Pons (tissue), 1 donor: Measurements from ENCODE around the gene MDFI.

Experiments
- DNase-seq: peaks from one replicate; pipeline ENCODE4 v3.0.0-alpha.2; 2016; ENCODE audit warnings: low spot score

The MDFI gene

GRCh38 chr6:41651246-41651961 is 13.1 kb downstream of the MDFI start:
- DNase-seq, result no peak

GRCh38 chr6:41651962-41652657 is 13.8 kb downstream of the MDFI start:
- DNase-seq, result no peak

GRCh38 chr6:41652866-41653652 is 14.8 kb downstream of the MDFI start:
- DNase-seq, result no peak

- DNase-seq, result no peak
Measured at GRCh38 chr6:41653691-41654090, 15.4 kb downstream of the MDFI start.

- DNase-seq, result no peak
Measured at GRCh38 chr6:41654151-41654697, 16.0 kb downstream of the MDFI start.

GRCh38 chr6:41654698-41655151 is 16.5 kb downstream of the MDFI start:
- DNase-seq, result no peak

GRCh38 chr6:41655176-41655575 is 16.9 kb downstream of the MDFI start:
- no peak for DNase-seq

GRCh38 chr6:41655646-41656001 is 17.4 kb downstream of the MDFI start:
- no peak for DNase-seq

GRCh38 chr6:41656002-41656691 is 17.9 kb downstream of the MDFI start:
- DNase-seq, result no peak

GRCh38 chr6:41657131-41658094 is 19.1 kb downstream of the MDFI start:
- no peak for DNase-seq

- no peak for DNase-seq
Measured at GRCh38 chr6:41658636-41659035, 20.4 kb downstream of the MDFI start.

GRCh38 chr6:41659935-41660334 is 21.7 kb downstream of the MDFI start:
- DNase-seq, result no peak

- no peak for DNase-seq
Measured at GRCh38 chr6:41663568-41663967, 25.3 kb downstream of the MDFI start.

GRCh38 chr6:41664271-41664670 is 26.0 kb downstream of the MDFI start:
- DNase-seq, result no peak

- no peak for DNase-seq
Measured at GRCh38 chr6:41667195-41667594, 28.9 kb downstream of the MDFI start.

GRCh38 chr6:41668968-41669367 is 30.7 kb downstream of the MDFI start:
- no peak for DNase-seq

- no peak for DNase-seq
Measured at GRCh38 chr6:41670703-41671360, 32.6 kb downstream of the MDFI start.

- DNase-seq, result no peak
Measured at GRCh38 chr6:41671376-41671775, 33.1 kb downstream of the MDFI start.

GRCh38 chr6:41672016-41672415 is 33.7 kb downstream of the MDFI start:
- no peak for DNase-seq
